SK-N-SH (cell line): ENCODE measurements around the gene VPS18. TPM values are rescaled to one million over a fixed set of nuclear protein-coding genes. Genes with fewer than 3 reads are reported as not detected.

ENCODE experiments used
- CTCF ChIA-PET: fragments of 300-600, 350-600 bp; formaldehyde crosslinking; extraction: SDS; loops from one replicate; lab custom pipeline; 2021; lab: Yijun Ruan, JAX
- POLR2A ChIA-PET: fragments of 350-600 bp; sonication (Branson Sonifier 250); formaldehyde crosslinking; extraction: SDS; loops from one replicate; lab custom pipeline; 2020; ENCODE audit warnings: antibody characterized with exemption, inconsistent platforms; lab: Yijun Ruan, JAX
- DNase-seq: peaks from one replicate; pipeline ENCODE4 v3.0.0; 2012
- H2AFZ ChIP-seq: fragments of 200-600 bp; sonication (generic); 2 replicates; pipeline ENCODE4 v1.8.1; 2016; ENCODE audit warnings: antibody characterized with exemption, mild to moderate bottlenecking, low read depth
- H3F3A ChIP-seq: fragments of 200-600 bp; sonication (generic); replicated peaks from 2 replicates; pipeline ENCODE3; 2016; ENCODE audit warnings: antibody characterized with exemption, mild to moderate bottlenecking; ENCODE audit not compliant: insufficient read depth
- H3K27ac ChIP-seq, 2 experiments: fragments of 200-500 bp in 1 of 2; fragments of 200-600 bp in 1 of 2; sonication (Bioruptor generic) in 1 of 2; sonication (generic), shearing (Covaris generic) in 1 of 2; 2 replicates each; pipeline versions ENCODE4 v1.5.1 to v1.6.1; 2014 to 2016; ENCODE audit warnings: low read depth in 2 of 2, inconsistent platforms in 1 of 2, low read length in 1 of 2, mild to moderate bottlenecking in 1 of 2, mixed read lengths in 1 of 2
- H3K27me3 ChIP-seq: fragments of 200-600 bp; sonication (generic), shearing (Covaris generic); 2 replicates; pipeline ENCODE4 v1.6.1; 2016; ENCODE audit warnings: mixed run types; ENCODE audit not compliant: insufficient read depth
- H3K36me3 ChIP-seq, 2 experiments: fragments of 200-500 bp in 1 of 2; fragments of 200-600 bp in 1 of 2; sonication (Bioruptor generic) in 1 of 2; sonication (generic) in 1 of 2; replicated peaks in 1 of 2; 2 replicates each; pipeline versions ENCODE3 to v1.5.1; 2014 to 2016; ENCODE audit warnings: low read length in 1 of 2, mild to moderate bottlenecking in 1 of 2; ENCODE audit not compliant: insufficient read depth in 2 of 2, control insufficient read depth in 1 of 2
- H3K4me1 ChIP-seq, 2 experiments: fragments of 200-500 bp in 1 of 2; fragments of 200-600 bp in 1 of 2; sonication (Bioruptor generic) in 1 of 2; sonication (generic), shearing (Covaris generic) in 1 of 2; 2 replicates each; pipeline versions ENCODE4 v1.5.1 to v1.6.1; 2014 to 2016; ENCODE audit warnings: low read depth in 1 of 2, low read length in 1 of 2, mixed run types in 1 of 2; ENCODE audit not compliant: insufficient read depth in 2 of 2, control insufficient read depth in 1 of 2
- H3K4me2 ChIP-seq: fragments of 200-600 bp; sonication (generic), shearing (Covaris generic); 2 replicates; pipeline ENCODE4 v1.6.1; 2017; ENCODE audit warnings: mixed run types
- H3K4me3 ChIP-seq, 2 experiments: fragments of 200-500 bp in 1 of 2; fragments of 200-600 bp in 1 of 2; sonication (Bioruptor generic) in 1 of 2; sonication (generic), shearing (Covaris generic) in 1 of 2; 2 replicates each; pipeline versions ENCODE4 v1.5.1 to v1.8.1; 2014 to 2016; ENCODE audit warnings: low read depth in 2 of 2, inconsistent platforms in 1 of 2, low read length in 1 of 2, mild to moderate bottlenecking in 1 of 2, mixed read lengths in 1 of 2, moderate library complexity in 1 of 2
- H3K79me2 ChIP-seq: fragments of 200-600 bp; sonication (generic); 2 replicates; pipeline ENCODE4 v1.8.1; 2017; ENCODE audit warnings: mild to moderate bottlenecking; ENCODE audit not compliant: insufficient read depth
- H3K9ac ChIP-seq: fragments of 200-600 bp; sonication (generic); 2 replicates; pipeline ENCODE4 v1.6.1; 2017; ENCODE audit warnings: mixed run types
- H3K9me2 ChIP-seq: fragments of 200-600 bp; sonication (generic); 2 replicates; pipeline ENCODE4 v1.6.1; 2017; ENCODE audit warnings: mixed run types
- H3K9me3 ChIP-seq: fragments of 200-600 bp; sonication (generic); 2 replicates; pipeline ENCODE4 v1.6.1; 2017; ENCODE audit warnings: mixed run types, mild to moderate bottlenecking, moderate library complexity
- H4K20me1 ChIP-seq: fragments of 200-600 bp; sonication (generic); 2 replicates; pipeline ENCODE4 v1.6.1; 2017; ENCODE audit warnings: mild to moderate bottlenecking, mixed run types; ENCODE audit not compliant: insufficient read depth
- CHD2 ChIP-seq: fragments of 150-350 bp; IDR thresholded peaks from 2 replicates; pipeline ENCODE4 v1.6.1; 2018; ENCODE audit warnings: low read length; ENCODE audit not compliant: partially characterized antibody
- ELF1 ChIP-seq: IDR thresholded peaks from 2 replicates; pipeline ENCODE4 v1.4.0; 2012
- GABPA ChIP-seq: IDR thresholded peaks from 2 replicates; pipeline ENCODE4 v1.4.0; 2012; ENCODE audit warnings: low read depth, mild to moderate bottlenecking
- MXI1 ChIP-seq: IDR thresholded peaks from 2 replicates; pipeline ENCODE4 v1.6.1; 2012; ENCODE audit warnings: mild to moderate bottlenecking, low read depth, low read length, improper control_type of control experiment
- NFIC ChIP-seq: IDR thresholded peaks from 2 replicates; pipeline ENCODE4 v1.4.0; 2012; ENCODE audit warnings: borderline replicate concordance
- PBX3 ChIP-seq: IDR thresholded peaks from 2 replicates; pipeline ENCODE4; 2012
- RXRA ChIP-seq: IDR thresholded peaks from 2 replicates; pipeline ENCODE4 v1.4.0; 2012; ENCODE audit warnings: low read depth, mild to moderate bottlenecking, borderline replicate concordance
- USF1 ChIP-seq: IDR thresholded peaks from 2 replicates; pipeline ENCODE4 v1.4.0; 2012; ENCODE audit warnings: low read depth, borderline replicate concordance
- WGBS: methylation state at CpG from one replicate; pipeline ENCODE4 v1.1.6; 2017; ENCODE audit warnings: low lambda C conversion rate; 5-methylcytosine and 5-hydroxymethylcytosine counted together
- polyA plus RNA-seq, 3 experiments: library from polyadenylated mRNA; depleted of rRNA; stranded (reverse); fragments of >200 nt; gene quantifications; 2 replicates each; pipeline ENCODE4 v1.2.3, GENCODE V29; 2012
- TF ChIP-seq, protein P1 (sequence below): IDR thresholded peaks from 2 replicates; pipeline ENCODE4 v1.6.1; 2012; ENCODE audit warnings: mild to moderate bottlenecking, low read depth, low read length, moderate library complexity
- TF ChIP-seq, protein P2 (sequence below): IDR thresholded peaks from 2 replicates; pipeline ENCODE4 v1.4.0; 2012; ENCODE audit warnings: low read depth

VPS18 gene
- polyA plus RNA-seq, 1 of the 3 experiments (the other 2 are of a cell fraction), result 14.1 TPM

- TF ChIP-seq MXI1 (no peak), NFIC (no peak), ELF1 (no peak), CHD2 (no peak), GABPA (no peak), USF1 (no peak), PBX3 (no peak), RXRA (no peak)
- TF ChIP-seq, protein P1, sequence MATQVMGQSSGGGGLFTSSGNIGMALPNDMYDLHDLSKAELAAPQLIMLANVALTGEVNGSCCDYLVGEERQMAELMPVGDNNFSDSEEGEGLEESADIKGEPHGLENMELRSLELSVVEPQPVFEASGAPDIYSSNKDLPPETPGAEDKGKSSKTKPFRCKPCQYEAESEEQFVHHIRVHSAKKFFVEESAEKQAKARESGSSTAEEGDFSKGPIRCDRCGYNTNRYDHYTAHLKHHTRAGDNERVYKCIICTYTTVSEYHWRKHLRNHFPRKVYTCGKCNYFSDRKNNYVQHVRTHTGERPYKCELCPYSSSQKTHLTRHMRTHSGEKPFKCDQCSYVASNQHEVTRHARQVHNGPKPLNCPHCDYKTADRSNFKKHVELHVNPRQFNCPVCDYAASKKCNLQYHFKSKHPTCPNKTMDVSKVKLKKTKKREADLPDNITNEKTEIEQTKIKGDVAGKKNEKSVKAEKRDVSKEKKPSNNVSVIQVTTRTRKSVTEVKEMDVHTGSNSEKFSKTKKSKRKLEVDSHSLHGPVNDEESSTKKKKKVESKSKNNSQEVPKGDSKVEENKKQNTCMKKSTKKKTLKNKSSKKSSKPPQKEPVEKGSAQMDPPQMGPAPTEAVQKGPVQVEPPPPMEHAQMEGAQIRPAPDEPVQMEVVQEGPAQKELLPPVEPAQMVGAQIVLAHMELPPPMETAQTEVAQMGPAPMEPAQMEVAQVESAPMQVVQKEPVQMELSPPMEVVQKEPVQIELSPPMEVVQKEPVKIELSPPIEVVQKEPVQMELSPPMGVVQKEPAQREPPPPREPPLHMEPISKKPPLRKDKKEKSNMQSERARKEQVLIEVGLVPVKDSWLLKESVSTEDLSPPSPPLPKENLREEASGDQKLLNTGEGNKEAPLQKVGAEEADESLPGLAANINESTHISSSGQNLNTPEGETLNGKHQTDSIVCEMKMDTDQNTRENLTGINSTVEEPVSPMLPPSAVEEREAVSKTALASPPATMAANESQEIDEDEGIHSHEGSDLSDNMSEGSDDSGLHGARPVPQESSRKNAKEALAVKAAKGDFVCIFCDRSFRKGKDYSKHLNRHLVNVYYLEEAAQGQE, result no peak
- TF ChIP-seq, protein P2, sequence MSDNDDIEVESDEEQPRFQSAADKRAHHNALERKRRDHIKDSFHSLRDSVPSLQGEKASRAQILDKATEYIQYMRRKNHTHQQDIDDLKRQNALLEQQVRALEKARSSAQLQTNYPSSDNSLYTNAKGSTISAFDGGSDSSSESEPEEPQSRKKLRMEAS, result no peak
- Histone ChIP-seq H3K4me3 (no peak overlapping the region), H3K9ac (no peak overlapping the region), H2AFZ (no peak overlapping the region), H3K4me2 (no peak overlapping the region), H3K79me2 (peaks cover 4% of the 10 kb centered on the region; the same call in 1 of the 2 replicates), H3K36me3 (no peaks in the 10 kb centered on the region), H4K20me1 (no peaks in the 10 kb centered on the region), H3K9me2 (no peaks in the 10 kb centered on the region), H3F3A (no peaks in the 10 kb centered on the region), H3K27ac (no peak overlapping the region), H3K9me3 (no peaks in the 10 kb centered on the region), H3K27me3 (no peaks in the 10 kb centered on the region), H3K4me1 (peaks cover 5 to 9% of the 10 kb centered on the region in 2 experiments; a peak in 2 of 4 replicates)
- WGBS, result 90% methylated on average over 20 of the region's 21 CpGs
- ChIA-PET CTCF (interaction anchor here (0.9 to 7.2 kb wide), 5 partner anchors 8 to 73 kb away, joined by 3 to 66 read pairs (median 8); no protein-coding TSS in a partner anchor), POLR2A (no interaction called here)
- no peak for DNase-seq
These were observed 54.6 kb downstream of the VPS18 start for GRCh38 chr15:40948706-40949473.
